SK-N-MC (cell line): ENCODE data around the gene PYHIN1.

Experiments
- EZH2 ChIP-seq: fragments of 200-600 bp; sonication (generic); IDR thresholded peaks from one replicate; pipeline ENCODE4 v1.6.1; 2017; ENCODE audit warnings: antibody characterized with exemption
- POLR2AphosphoS5 ChIP-seq: IDR thresholded peaks from 2 replicates; pipeline ENCODE4 v1.6.1; 2012; ENCODE audit warnings: mild to moderate bottlenecking, low read depth, low read length, borderline replicate concordance

DNA sequence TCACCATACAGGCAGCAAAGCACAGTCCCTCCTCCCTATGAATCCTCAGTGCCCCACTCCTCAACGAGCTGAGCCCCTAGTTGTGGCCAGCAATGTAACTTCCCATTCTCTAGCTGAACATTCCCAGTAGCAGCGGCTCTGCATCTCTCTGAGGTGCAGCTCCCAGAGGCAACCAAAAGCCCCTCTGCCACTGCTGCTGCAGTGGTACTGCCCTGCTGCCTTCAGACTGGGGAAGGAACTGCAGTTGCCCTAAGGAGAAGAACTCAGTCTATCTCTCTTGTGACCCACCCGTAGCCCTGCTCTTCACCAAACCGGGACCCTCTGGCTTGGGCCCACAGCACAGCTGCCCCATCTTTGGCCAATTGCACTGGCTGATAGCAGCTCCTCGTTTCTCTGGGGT, 31.6 kb downstream of the PYHIN1 start:
- TF ChIP-seq EZH2 (no peak), POLR2AphosphoS5 (no peak)
